T47D (cell line): ENCODE measurements around the gene KREMEN1.
A peak's percentile ranks its signal among the peaks of the same experiment; 100 is the strongest.

Experiments used
- DNase-seq, 2 experiments: peaks; one replicate each; pipeline versions ENCODE4 v3.0.0 to v3.0.0-alpha.2; 2011 to 2012; ENCODE audit warnings: low read depth in 1 of 2, low spot score in 1 of 2
- JUND ChIP-seq: IDR thresholded peaks from 2 replicates; pipeline ENCODE4 v1.6.1; 2012; ENCODE audit warnings: low read depth
- in situ Hi-C: cut with HindIII; loops from 2 replicates; pipeline ENCODE4 v1.10.0; 2016; ENCODE audit warnings: low sequenced_read_pairs, low pct_unique_long_range_greater_than_20kb

Gene KREMEN1, protein sequence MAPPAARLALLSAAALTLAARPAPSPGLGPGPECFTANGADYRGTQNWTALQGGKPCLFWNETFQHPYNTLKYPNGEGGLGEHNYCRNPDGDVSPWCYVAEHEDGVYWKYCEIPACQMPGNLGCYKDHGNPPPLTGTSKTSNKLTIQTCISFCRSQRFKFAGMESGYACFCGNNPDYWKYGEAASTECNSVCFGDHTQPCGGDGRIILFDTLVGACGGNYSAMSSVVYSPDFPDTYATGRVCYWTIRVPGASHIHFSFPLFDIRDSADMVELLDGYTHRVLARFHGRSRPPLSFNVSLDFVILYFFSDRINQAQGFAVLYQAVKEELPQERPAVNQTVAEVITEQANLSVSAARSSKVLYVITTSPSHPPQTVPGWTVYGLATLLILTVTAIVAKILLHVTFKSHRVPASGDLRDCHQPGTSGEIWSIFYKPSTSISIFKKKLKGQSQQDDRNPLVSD

DNA sequence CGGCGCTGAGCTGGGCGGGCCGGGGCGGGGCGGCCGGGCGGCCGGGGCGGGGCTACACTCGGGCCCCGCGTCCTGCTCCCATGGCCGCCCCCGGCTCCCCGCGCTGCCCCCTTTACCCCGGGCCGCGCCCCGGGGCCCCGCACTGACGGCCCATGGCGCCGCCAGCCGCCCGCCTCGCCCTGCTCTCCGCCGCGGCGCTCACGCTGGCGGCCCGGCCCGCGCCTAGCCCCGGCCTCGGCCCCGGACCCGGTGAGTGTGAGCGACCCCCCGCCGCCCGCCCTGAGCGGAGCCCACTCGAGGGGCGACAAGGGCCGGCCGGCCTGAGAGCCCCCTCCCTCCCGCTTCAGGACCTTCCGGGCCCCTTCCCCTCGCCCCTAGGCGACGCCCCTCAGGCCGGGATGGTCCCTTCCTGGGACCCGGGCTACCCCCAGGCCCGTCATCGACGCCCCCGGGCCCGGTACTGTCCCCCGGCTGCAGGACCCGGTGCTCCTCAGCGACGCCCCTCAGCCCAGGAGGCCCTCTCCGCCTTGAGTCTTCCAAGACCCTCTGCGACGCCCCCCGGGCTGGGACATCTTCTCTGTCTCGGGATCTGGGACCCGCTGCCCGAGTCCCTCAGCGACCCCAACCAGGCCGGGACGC, at the start of gene KREMEN1:
TSS of gene KREMEN1 (plus strand) at position 57 of the 639 bp plus-strand sequence. CDS start at position 153, 96 bp downstream.
- no peak for TF ChIP-seq JUND
- in situ Hi-C loops, result no loop called here
- no peak for DNase-seq

GRCh38 chr22:29023172-29023796, 49.6 kb upstream of the KREMEN1 start:
- no peak for TF ChIP-seq JUND
- in situ Hi-C loops, result no loop called here
- DNase-seq, result no peak

DNA sequence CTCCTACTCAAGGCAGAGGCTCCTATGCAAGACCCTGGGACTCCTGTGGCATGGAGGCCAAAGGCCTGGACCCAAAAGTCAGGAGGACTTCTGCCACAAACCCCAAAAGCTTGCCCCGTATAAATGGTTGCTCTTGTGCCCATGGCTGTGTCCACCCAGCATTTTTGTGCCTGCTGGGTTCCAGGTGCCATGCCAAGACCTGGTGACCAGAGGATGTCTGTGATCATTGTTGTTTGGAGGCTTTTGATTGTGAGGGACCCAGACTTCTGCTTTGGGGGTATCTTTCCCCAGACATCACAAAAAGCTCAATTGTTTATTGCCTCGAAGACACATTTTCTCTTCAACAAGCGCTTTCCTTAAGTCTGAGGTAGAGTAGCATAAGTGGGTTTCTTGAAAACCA, 46.3 kb upstream of the KREMEN1 start:
- in situ Hi-C loops, result no loop called here
- DNase-seq, result no peak
- no peak for TF ChIP-seq JUND

DNA sequence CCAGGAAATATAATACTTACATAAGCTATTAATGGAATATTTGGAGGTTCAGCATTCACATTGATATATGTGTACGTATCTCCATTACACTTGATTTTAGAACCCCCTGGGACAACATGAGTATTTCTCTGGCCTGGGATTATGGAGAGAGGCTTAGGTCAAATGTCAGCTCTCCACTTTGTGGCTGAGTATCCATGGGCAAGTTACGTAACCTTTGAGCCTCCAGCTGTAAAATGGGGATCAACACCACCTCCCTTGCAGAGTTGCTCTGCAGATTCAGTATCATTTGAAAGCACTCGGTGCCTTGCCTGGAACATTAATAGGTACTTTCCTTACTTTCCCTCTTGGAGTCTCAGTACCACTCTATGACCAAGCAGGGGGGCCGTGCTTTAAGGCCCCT, 44.4 kb upstream of the KREMEN1 start:
- TF ChIP-seq JUND, result no peak
- in situ Hi-C loops, result no loop called here
- DNase-seq, result no peak

- no peak for DNase-seq
- no peak for TF ChIP-seq JUND
- in situ Hi-C loops, result no loop called here
Measured at GRCh38 chr22:29029202-29030000, 43.4 kb upstream of the KREMEN1 start.

DNA sequence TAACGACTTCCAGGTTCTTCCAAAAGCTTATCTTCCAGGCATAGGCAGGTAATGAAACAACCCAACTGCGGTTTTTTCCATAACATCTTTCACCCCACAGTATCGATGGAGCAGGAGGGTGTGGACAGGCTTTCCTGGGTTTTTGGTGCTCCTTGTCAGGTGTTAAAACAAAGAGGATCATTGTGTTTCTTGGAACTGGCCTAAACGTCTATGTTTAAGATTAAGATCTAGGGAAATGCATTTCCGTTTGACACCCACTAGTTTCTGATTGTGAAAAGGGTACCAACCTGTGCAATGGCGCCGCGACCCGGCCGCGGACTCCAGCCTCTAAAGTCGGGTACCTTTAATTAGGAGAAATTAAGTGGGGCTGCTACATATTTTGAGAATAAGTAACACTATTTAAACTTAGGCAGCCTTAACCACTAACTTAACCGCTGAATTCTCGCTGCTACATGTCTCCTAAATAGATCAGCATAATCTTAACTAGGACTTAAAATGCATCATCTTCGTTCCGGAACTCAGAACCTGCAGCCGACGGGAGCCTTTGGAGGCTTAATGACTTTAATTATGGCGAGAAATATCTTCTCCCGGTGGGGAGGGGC, 42.7 kb upstream of the KREMEN1 start:
- DNase-seq, result no peak
- in situ Hi-C loops, result no loop called here
- TF ChIP-seq JUND, result no peak

GRCh38 chr22:29030618-29031226, 42.1 kb upstream of the KREMEN1 start:
- no peak for TF ChIP-seq JUND
- DNase-seq, result peak in 1 of 2 experiments; percentile 32
- in situ Hi-C loops, result no loop called here

DNA sequence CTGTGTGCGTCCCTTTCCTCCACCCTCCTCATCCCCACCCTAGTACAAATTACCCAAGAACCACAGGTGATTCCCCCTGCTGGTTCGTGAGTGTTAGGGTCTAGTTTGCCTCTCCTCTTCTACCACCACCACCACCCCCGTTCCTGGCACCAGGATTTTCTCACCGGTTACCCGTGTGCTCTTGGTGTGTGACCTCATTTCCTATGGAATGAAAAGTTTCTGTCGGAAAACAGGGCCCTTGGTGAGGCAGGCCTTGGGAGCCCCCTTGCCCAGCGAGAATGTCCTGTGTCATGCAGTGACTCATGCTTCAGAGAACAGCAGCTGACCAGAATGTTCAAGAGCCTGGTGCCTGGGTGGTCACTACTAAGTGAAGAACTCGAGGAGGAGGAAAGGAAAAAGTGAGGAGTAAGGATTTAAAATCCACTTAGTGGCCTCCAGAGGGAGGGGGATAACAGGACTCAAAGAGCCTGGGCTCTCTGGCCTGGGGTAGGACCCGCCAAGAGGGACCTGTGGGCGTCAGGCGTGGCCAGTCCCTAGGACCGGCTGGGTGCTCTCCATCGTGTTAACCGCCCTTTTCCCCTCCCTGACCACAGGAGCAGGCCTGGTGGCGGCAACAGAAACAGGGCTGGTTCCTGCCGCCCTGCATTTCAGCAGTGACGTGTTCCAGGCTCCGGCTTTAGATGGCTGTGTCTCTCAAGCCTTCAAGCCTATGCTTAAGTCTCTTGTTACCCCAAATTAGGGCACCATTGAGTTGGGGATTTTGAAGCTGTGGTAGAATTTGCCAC, 41.4 kb upstream of the KREMEN1 start:
- in situ Hi-C loops, result no loop called here
- no peak for DNase-seq
- no peak for TF ChIP-seq JUND

DNA sequence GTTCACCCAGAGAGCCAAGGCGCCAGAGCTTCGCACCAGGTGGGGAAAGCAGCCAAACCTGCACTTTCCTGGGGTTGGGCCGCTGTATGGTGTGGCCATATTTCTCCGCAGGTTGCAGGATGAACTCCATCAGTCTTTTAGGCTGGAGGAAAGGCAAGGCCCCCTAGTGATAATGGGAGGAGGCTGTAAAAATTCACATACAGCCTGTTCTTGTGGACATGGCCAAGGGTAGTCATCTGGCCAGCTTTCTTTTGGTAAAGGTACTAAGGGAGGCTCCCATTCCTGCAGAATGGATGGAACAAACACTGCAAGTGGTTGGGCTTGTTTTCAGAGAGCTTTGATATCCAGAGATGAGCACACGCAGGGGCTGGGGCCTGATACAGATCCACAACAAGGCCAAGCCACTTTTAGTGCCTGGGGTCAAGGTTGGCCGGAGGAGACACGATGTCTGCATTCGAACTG, 40.8 kb upstream of the KREMEN1 start:
- no peak for DNase-seq
- TF ChIP-seq JUND, result no peak
- in situ Hi-C loops, result no loop called here

- peak in 1 of 2 experiments; percentile 39 for DNase-seq
- no peak for TF ChIP-seq JUND
- in situ Hi-C loops, result no loop called here
Measured at GRCh38 chr22:29032584-29032983, 40.3 kb upstream of the KREMEN1 start.
